CD4-positive, alpha-beta T cell treated with Interleukin-2 at 100 ng/mL for 4 hours (primary cell): ENCODE measurements around the gene MCM5.
"Not testable (repeated sequence)": the region's sequence is repeated elsewhere in the genome, so short reads cannot be mapped to it uniquely, and the experiment has no call there.

ENCODE experiments used
- DNase-seq: peaks from one replicate; pipeline ENCODE4 v3.0.0-alpha.2; 2020; ENCODE audit warnings: low spot score

The MCM5 gene

GRCh38 chr22:35432228-35432905 is 32.4 kb downstream of the MCM5 start:
- DNase-seq, result no peak

GRCh38 chr22:35434061-35434710 is 34.2 kb downstream of the MCM5 start:
- DNase-seq, result no peak

GRCh38 chr22:35435201-35435740 is 35.3 kb downstream of the MCM5 start:
- no peak for DNase-seq

- DNase-seq, result no peak
Measured at GRCh38 chr22:35436421-35436820, 36.5 kb downstream of the MCM5 start.

GRCh38 chr22:35437049-35437448 is 37.1 kb downstream of the MCM5 start:
- DNase-seq, result no peak

- not testable (repeated sequence) for DNase-seq
Measured at GRCh38 chr22:35438673-35439364, 38.9 kb downstream of the MCM5 start.

- no peak for DNase-seq
Measured at GRCh38 chr22:35439365-35439717, 39.4 kb downstream of the MCM5 start.

GRCh38 chr22:35440129-35440528 is 40.2 kb downstream of the MCM5 start:
- no peak for DNase-seq

GRCh38 chr22:35441489-35442100 is 41.7 kb downstream of the MCM5 start:
- no peak for DNase-seq

- no peak for DNase-seq
Measured at GRCh38 chr22:35442471-35442870, 42.5 kb downstream of the MCM5 start.

- no peak for DNase-seq
Measured at GRCh38 chr22:35443338-35443737, 43.4 kb downstream of the MCM5 start.

- no peak for DNase-seq
Measured at GRCh38 chr22:35443790-35444684, 44.1 kb downstream of the MCM5 start.

GRCh38 chr22:35444685-35445399 is 44.9 kb downstream of the MCM5 start:
- no peak for DNase-seq

- DNase-seq, result no peak
Measured at GRCh38 chr22:35445933-35446332, 46.0 kb downstream of the MCM5 start.

GRCh38 chr22:35446365-35446764 is 46.4 kb downstream of the MCM5 start:
- no peak for DNase-seq

- no peak for DNase-seq
Measured at GRCh38 chr22:35448523-35448922, 48.6 kb downstream of the MCM5 start.

- no peak for DNase-seq
Measured at GRCh38 chr22:35449829-35450689, 50.1 kb downstream of the MCM5 start.

GRCh38 chr22:35450824-35451569 is 51.1 kb downstream of the MCM5 start:
- DNase-seq, result no peak

GRCh38 chr22:35451592-35451991 is 51.7 kb downstream of the MCM5 start:
- DNase-seq, result no peak
